A549 treated with dexamethasone at 1 μM for 4 hours (cell line): ENCODE measurements around the gene PDLIM1. TPM values are rescaled to one million over a fixed set of nuclear protein-coding genes. Genes with fewer than 3 reads are reported as not detected.

Experiments
- total RNA-seq: library from RNA; stranded (reverse); fragments of 200-300 nt; extraction: Qiagen RNA extraction; gene quantifications from 5 replicates; pipeline ENCODE4 v1.2.3, GENCODE V29; 2022

The PDLIM1 gene, protein sequence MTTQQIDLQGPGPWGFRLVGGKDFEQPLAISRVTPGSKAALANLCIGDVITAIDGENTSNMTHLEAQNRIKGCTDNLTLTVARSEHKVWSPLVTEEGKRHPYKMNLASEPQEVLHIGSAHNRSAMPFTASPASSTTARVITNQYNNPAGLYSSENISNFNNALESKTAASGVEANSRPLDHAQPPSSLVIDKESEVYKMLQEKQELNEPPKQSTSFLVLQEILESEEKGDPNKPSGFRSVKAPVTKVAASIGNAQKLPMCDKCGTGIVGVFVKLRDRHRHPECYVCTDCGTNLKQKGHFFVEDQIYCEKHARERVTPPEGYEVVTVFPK
- 275 to 334 TPM (median 322 TPM) in 5 replicates for total RNA-seq

GRCh38 chr10:95290461-95291364 lies at the start of gene PDLIM1:
TSS of gene PDLIM1 (minus strand) at chr10:95291003. CDS start at chr10:95290915, 88 bp downstream.

GRCh38 chr10:95193944-95194343 lies 96.9 kb downstream of the PDLIM1 start, which contains the start of gene ACSM6:
TSS of gene ACSM6 (plus strand) at chr10:95194238. CDS start at chr10:95194486, 248 bp downstream.

Other genes starting within 250 kb of the PDLIM1 start
- not detected in 5 replicates for gene CYP2C8, start 221.5 kb downstream of the PDLIM1 start, total RNA-seq
- 0.06 TPM in 1 of 5 replicates, not detected in the others for gene ACSM6, start 96.8 kb downstream of the PDLIM1 start, total RNA-seq